ENCODE measurements around the gene CANT1. TPM values are rescaled to one million over a fixed set of nuclear protein-coding genes. Genes with fewer than 3 reads are reported as not detected.
"Not testable (repeated sequence)": the region's sequence is repeated elsewhere in the genome, so short reads cannot be mapped to it uniquely, and the experiment has no call there.

The CANT1 gene
- total RNA-seq, 1 experiment from 2014 or later: 34.1 TPM

DNA sequence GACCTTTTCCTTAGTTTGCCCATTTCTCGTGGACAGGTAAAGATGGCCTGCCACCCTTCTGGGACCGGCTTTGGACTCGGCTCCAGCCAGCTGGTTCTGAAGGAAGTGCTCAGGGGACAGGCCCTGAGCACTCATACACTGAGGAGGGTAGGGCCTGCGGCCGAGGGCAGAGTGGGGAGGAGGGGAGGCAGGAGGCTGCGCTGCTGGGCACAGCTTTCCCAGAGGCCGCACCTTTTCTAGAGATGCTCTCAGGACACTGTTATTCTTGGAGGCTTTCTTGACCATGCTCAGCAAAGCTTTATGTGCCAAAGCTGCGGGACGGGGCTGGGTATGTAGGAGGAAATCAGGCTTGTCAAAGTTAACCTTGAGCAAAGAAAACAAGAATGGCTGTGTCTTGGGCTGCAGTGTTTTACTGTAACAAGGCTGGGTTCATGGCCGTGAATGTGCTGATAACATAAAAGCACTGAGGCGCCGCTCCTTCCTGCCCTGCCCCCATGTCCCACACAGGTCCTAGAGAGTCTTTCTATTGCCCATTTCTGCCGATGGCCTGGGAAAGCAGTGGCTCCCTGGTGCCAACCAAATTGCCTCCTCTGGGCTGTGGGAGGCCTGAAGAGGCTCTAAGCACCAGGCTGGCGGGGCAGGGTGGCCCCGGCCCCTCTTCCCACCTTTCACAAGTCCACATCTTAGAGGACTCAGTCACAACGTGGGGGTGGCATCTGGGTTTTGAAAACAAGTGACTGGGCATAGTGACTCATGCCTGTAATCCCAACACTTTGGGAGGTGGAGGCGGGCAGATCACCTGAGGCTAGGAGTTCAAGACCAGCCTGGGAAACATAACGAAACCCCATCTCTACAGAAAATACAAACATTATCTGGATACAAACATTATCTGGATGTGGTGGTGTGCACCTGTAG lies 62.1 kb downstream of the CANT1 start (continued):
- TF ChIP-seq, protein P1, sequence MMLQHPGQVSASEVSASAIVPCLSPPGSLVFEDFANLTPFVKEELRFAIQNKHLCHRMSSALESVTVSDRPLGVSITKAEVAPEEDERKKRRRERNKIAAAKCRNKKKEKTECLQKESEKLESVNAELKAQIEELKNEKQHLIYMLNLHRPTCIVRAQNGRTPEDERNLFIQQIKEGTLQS (CRISPR knock-in tag; conservative IDR thresholded peaks at IDR 0.05): no peak
- TF ChIP-seq, protein P2, sequence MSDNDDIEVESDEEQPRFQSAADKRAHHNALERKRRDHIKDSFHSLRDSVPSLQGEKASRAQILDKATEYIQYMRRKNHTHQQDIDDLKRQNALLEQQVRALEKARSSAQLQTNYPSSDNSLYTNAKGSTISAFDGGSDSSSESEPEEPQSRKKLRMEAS (CRISPR knock-in tag; IDR thresholded peaks at IDR 0.05): no peak
- no peak for TF ChIP-seq SMAD4 (CRISPR knock-in tag; IDR thresholded peaks at IDR 0.05)
- TF ChIP-seq, protein P3, sequence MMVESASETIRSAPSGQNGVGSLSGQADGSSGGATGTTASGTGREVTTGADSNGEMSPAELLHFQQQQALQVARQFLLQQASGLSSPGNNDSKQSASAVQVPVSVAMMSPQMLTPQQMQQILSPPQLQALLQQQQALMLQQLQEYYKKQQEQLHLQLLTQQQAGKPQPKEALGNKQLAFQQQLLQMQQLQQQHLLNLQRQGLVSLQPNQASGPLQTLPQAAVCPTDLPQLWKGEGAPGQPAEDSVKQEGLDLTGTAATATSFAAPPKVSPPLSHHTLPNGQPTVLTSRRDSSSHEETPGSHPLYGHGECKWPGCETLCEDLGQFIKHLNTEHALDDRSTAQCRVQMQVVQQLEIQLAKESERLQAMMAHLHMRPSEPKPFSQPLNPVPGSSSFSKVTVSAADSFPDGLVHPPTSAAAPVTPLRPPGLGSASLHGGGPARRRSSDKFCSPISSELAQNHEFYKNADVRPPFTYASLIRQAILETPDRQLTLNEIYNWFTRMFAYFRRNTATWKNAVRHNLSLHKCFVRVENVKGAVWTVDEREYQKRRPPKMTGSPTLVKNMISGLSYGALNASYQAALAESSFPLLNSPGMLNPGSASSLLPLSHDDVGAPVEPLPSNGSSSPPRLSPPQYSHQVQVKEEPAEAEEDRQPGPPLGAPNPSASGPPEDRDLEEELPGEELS (CRISPR knock-in tag; IDR thresholded peaks at IDR 0.05): no peak
- TF ChIP-seq, protein P4, sequence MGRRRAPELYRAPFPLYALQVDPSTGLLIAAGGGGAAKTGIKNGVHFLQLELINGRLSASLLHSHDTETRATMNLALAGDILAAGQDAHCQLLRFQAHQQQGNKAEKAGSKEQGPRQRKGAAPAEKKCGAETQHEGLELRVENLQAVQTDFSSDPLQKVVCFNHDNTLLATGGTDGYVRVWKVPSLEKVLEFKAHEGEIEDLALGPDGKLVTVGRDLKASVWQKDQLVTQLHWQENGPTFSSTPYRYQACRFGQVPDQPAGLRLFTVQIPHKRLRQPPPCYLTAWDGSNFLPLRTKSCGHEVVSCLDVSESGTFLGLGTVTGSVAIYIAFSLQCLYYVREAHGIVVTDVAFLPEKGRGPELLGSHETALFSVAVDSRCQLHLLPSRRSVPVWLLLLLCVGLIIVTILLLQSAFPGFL (CRISPR knock-in tag; IDR thresholded peaks at IDR 0.05; ENCODE audit: borderline replicate concordance): no peak

DNA sequence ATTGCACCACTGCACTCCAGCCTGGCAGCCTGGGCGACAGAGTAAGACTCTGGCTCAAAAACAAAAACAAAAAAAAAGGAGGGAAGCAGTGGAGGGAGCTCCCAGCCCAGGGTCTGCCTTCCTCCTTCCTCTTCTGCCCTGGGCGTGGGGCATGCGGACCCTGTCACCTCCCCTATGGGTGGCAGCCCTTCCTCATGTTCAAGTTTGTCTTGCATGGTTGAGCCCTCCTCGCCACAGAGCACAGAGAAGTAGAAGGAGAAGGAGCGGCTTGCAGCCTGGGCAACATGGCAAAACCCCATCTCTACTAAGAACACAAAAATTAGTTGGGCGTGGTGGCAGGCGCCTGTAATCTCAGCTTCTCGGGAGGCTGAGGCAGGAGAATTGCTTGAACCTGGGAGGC lies 62.9 kb downstream of the CANT1 start:
- H3K4me3 Mint-ChIP-seq: no peak overlapping the region
- no peak for DNase-seq (ENCODE audit: low spot score)
- H3K27ac Mint-ChIP-seq: no peak overlapping the region
- peaks cover 19% of the 10 kb centered on the region for H3K9me3 Mint-ChIP-seq
- peaks cover 6% of the 10 kb centered on the region for H3K27me3 Mint-ChIP-seq (ENCODE audit: low read depth)
- ChIA-PET POLR2A (no interaction called here), CTCF (interaction anchor here (1.0 to 1.3 kb wide), 2 partner anchors 24 to 81 kb away, joined by 4 read pairs; no protein-coding TSS in a partner anchor)
- no peak for ATAC-seq
- H3K36me3 Mint-ChIP-seq: peaks cover 17% of the 10 kb centered on the region
- TF ChIP-seq ZNF317 (CRISPR knock-in tag; IDR thresholded peaks at IDR 0.05; ENCODE audit: borderline replicate concordance, low read depth): no peak
- TF ChIP-seq, protein P5, sequence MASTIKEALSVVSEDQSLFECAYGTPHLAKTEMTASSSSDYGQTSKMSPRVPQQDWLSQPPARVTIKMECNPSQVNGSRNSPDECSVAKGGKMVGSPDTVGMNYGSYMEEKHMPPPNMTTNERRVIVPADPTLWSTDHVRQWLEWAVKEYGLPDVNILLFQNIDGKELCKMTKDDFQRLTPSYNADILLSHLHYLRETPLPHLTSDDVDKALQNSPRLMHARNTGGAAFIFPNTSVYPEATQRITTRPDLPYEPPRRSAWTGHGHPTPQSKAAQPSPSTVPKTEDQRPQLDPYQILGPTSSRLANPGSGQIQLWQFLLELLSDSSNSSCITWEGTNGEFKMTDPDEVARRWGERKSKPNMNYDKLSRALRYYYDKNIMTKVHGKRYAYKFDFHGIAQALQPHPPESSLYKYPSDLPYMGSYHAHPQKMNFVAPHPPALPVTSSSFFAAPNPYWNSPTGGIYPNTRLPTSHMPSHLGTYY (CRISPR knock-in tag; IDR thresholded peaks at IDR 0.05): no peak
- H3K4me1 Mint-ChIP-seq: no peaks in the 10 kb centered on the region

DNA sequence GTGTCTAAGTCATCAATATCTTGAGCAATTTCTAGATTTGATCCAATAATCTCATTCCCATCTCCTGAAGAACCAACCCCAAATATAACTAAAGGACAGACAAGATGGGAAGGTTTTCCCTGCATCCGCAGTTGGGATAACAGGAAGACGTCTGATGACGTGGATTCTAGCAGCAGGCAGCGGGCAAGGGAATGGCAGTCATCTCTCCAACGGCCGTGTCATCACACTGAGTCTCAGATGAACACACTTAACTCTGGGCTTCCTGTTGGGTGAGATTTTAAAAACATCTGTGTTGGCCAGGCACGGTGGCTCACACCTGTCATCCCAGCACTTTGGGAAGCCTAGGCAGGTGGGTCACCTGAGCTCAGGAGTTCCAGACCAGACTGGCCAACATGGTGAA lies 63.4 kb downstream of the CANT1 start:
- ChIA-PET POLR2A (no interaction called here), CTCF (interaction anchor here (1.0 to 1.3 kb wide), 2 partner anchors 25 to 80 kb away, joined by 4 read pairs; no protein-coding TSS in a partner anchor)
- TF ChIP-seq, protein P6, sequence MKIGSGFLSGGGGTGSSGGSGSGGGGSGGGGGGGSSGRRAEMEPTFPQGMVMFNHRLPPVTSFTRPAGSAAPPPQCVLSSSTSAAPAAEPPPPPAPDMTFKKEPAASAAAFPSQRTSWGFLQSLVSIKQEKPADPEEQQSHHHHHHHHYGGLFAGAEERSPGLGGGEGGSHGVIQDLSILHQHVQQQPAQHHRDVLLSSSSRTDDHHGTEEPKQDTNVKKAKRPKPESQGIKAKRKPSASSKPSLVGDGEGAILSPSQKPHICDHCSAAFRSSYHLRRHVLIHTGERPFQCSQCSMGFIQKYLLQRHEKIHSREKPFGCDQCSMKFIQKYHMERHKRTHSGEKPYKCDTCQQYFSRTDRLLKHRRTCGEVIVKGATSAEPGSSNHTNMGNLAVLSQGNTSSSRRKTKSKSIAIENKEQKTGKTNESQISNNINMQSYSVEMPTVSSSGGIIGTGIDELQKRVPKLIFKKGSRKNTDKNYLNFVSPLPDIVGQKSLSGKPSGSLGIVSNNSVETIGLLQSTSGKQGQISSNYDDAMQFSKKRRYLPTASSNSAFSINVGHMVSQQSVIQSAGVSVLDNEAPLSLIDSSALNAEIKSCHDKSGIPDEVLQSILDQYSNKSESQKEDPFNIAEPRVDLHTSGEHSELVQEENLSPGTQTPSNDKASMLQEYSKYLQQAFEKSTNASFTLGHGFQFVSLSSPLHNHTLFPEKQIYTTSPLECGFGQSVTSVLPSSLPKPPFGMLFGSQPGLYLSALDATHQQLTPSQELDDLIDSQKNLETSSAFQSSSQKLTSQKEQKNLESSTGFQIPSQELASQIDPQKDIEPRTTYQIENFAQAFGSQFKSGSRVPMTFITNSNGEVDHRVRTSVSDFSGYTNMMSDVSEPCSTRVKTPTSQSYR (CRISPR knock-in tag; IDR thresholded peaks at IDR 0.05): no peak
- TF ChIP-seq, protein P7, sequence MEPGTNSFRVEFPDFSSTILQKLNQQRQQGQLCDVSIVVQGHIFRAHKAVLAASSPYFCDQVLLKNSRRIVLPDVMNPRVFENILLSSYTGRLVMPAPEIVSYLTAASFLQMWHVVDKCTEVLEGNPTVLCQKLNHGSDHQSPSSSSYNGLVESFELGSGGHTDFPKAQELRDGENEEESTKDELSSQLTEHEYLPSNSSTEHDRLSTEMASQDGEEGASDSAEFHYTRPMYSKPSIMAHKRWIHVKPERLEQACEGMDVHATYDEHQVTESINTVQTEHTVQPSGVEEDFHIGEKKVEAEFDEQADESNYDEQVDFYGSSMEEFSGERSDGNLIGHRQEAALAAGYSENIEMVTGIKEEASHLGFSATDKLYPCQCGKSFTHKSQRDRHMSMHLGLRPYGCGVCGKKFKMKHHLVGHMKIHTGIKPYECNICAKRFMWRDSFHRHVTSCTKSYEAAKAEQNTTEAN (CRISPR knock-in tag; IDR thresholded peaks at IDR 0.05): no peak
- TF ChIP-seq NR3C1 (CRISPR knock-in tag; conservative IDR thresholded peaks at IDR 0.05; ENCODE audit: low read depth): no peak
- H3K36me3 Mint-ChIP-seq: peaks cover 13% of the 10 kb centered on the region
- ATAC-seq (no peak), DNase-seq (ENCODE audit: low spot score) (no peak)
- H3K4me1 Mint-ChIP-seq: no peaks in the 10 kb centered on the region
- no peak overlapping the region for H3K27ac Mint-ChIP-seq
- H3K4me3 Mint-ChIP-seq: no peak overlapping the region
- peaks cover 5% of the 10 kb centered on the region for H3K27me3 Mint-ChIP-seq (ENCODE audit: low read depth)
- peaks cover 14% of the 10 kb centered on the region for H3K9me3 Mint-ChIP-seq

DNA sequence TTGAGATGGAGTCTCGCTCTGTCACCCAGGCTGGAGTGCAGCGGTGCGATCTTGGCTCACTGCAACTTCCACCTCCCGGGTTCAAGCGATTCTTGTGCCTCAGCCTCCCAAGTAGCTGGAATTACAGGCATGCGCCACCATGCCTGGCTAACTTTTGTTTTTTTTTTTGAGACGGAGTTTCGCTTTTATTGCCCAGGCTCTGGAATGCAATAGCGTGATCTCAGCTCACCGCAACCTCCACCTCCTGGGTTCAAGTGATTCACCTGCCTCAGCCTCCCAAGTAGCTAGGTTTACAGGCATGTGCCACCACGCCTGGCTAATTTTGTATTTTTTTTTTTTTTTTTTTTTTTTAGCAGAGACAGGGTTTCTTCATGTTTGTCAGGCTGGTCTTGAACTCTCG lies 64.1 kb downstream of the CANT1 start:
- H3K4me3 Mint-ChIP-seq; H3K9me3 Mint-ChIP-seq; H3K27ac Mint-ChIP-seq; H3K4me1 Mint-ChIP-seq; POLR2A ChIA-PET; H3K27me3 Mint-ChIP-seq (ENCODE audit: low read depth); H3K36me3 Mint-ChIP-seq; ATAC-seq; DNase-seq (ENCODE audit: low spot score): not testable (repeated sequence)
- CTCF ChIA-PET: interaction anchor here (0.6 to 1.3 kb wide), 3 partner anchors 26 to 262 kb away, joined by 3 to 4 read pairs (median 3); no protein-coding TSS in a partner anchor
